Karpas-422 (cell line): ENCODE results near the gene GABBR2. TPM values are rescaled to one million over a fixed set of nuclear protein-coding genes. Genes with fewer than 3 reads are reported as not detected.
A peak's percentile ranks its signal among the peaks of the same experiment; 100 is the strongest.

ENCODE experiments used
- DNase-seq: peaks from one replicate; pipeline ENCODE4 v3.0.0-alpha.2; 2015
- H2AFZ ChIP-seq: fragments of 200-600 bp; sonication (generic); 2 replicates; pipeline ENCODE4 v1.6.1; 2014; ENCODE audit warnings: antibody characterized with exemption, low read length, mixed read lengths
- H3K27ac ChIP-seq: fragments of 200-600 bp; sonication (generic); 2 replicates; pipeline ENCODE4 v1.5.1; 2014; ENCODE audit warnings: mild to moderate bottlenecking, low read length, moderate library complexity
- H3K27me3 ChIP-seq: fragments of 200-600 bp; sonication (generic); 2 replicates; pipeline ENCODE4 v1.6.1; 2014; ENCODE audit warnings: low read length, mixed read lengths
- H3K36me3 ChIP-seq: fragments of 200-600 bp; sonication (generic); 2 replicates; pipeline ENCODE4 v1.6.1; 2014; ENCODE audit warnings: low read length, mixed read lengths; ENCODE audit not compliant: insufficient read depth
- H3K4me1 ChIP-seq: fragments of 200-600 bp; sonication (generic); 2 replicates; pipeline ENCODE4 v1.6.1; 2014; ENCODE audit warnings: mild to moderate bottlenecking, low read length, mixed read lengths
- H3K4me2 ChIP-seq: fragments of 200-600 bp; sonication (generic); 2 replicates; pipeline ENCODE4 v1.6.1; 2014; ENCODE audit warnings: low read length, low read depth, mild to moderate bottlenecking; ENCODE audit not compliant: poor library complexity, severe bottlenecking
- H3K4me3 ChIP-seq: fragments of 200-600 bp; sonication (generic); 2 replicates; pipeline ENCODE4 v1.5.1; 2014; ENCODE audit warnings: mild to moderate bottlenecking, antibody characterized with exemption, low read length, mixed read lengths
- H3K79me2 ChIP-seq: fragments of 200-600 bp; sonication (generic); 2 replicates; pipeline ENCODE4 v1.6.1; 2014; ENCODE audit warnings: mild to moderate bottlenecking, low read length, mixed read lengths
- H3K9ac ChIP-seq: fragments of 200-600 bp; sonication (generic); 2 replicates; pipeline ENCODE4 v1.6.0; 2014; ENCODE audit warnings: low read length
- H3K9me2 ChIP-seq: fragments of 200-600 bp; sonication (generic), shearing (Covaris generic); replicated peaks from 2 replicates; pipeline ENCODE4 v1.6.0; 2014; ENCODE audit warnings: mild to moderate bottlenecking, low read length, moderate library complexity; ENCODE audit not compliant: insufficient read depth
- H3K9me3 ChIP-seq: fragments of 300-700, 200-600 bp; sonication (generic); 2 replicates; pipeline ENCODE4 v1.6.1; 2014; ENCODE audit warnings: low read length, mixed read lengths
- H4K20me1 ChIP-seq: fragments of 200-600 bp; sonication (generic); 2 replicates; pipeline ENCODE4 v1.6.1; 2014; ENCODE audit warnings: mild to moderate bottlenecking, antibody characterized with exemption, low read length, low read depth; ENCODE audit not compliant: insufficient read depth
- total RNA-seq: library from RNA; depleted of rRNA; stranded (reverse); fragments of >200 nt; shearing (Covaris generic); gene quantifications from 2 replicates; pipeline ENCODE4 v1.2.3, GENCODE V29; 2014; ENCODE audit warnings: low replicate concordance

Gene GABBR2
- total RNA-seq, 1 experiment from 2014 or later: 0.30 TPM

GRCh38 chr9:98530275-98530674 lies 178.5 kb downstream of the GABBR2 start:
- H3K4me1 ChIP-seq: no peaks in the 10 kb centered on the region
- no peaks in the 10 kb centered on the region for H3K9me3 ChIP-seq
- no peak overlapping the region for H3K4me2 ChIP-seq
- H2AFZ ChIP-seq: no peak overlapping the region
- H3K27me3 ChIP-seq: no peaks in the 10 kb centered on the region; the same call in 1 of the 2 replicates
- H3K4me3 ChIP-seq: no peak overlapping the region
- no peaks in the 10 kb centered on the region for H3K9me2 ChIP-seq
- no peak overlapping the region for H3K27ac ChIP-seq
- DNase-seq: peak; percentile 14
- no peaks in the 10 kb centered on the region for H4K20me1 ChIP-seq
- no peaks in the 10 kb centered on the region for H3K36me3 ChIP-seq
- no peak overlapping the region for H3K9ac ChIP-seq
- no peaks in the 10 kb centered on the region for H3K79me2 ChIP-seq

- H3K9me3 ChIP-seq: no peaks in the 10 kb centered on the region
- H3K4me2 ChIP-seq: no peak overlapping the region
- no peak overlapping the region for H3K4me3 ChIP-seq
- H2AFZ ChIP-seq: no peak overlapping the region
- peak; percentile 2 for DNase-seq
- no peaks in the 10 kb centered on the region for H3K4me1 ChIP-seq
- no peaks in the 10 kb centered on the region for H3K79me2 ChIP-seq
- no peak overlapping the region for H3K27ac ChIP-seq
- no peaks in the 10 kb centered on the region for H3K9me2 ChIP-seq
- H4K20me1 ChIP-seq: no peaks in the 10 kb centered on the region
- no peak overlapping the region for H3K9ac ChIP-seq
- no peaks in the 10 kb centered on the region; the same call in 1 of the 2 replicates for H3K27me3 ChIP-seq
- H3K36me3 ChIP-seq: no peaks in the 10 kb centered on the region
These were observed 178.9 kb downstream of the GABBR2 start for GRCh38 chr9:98529841-98530240.

GRCh38 chr9:98523231-98523901 lies 185.4 kb downstream of the GABBR2 start:
- Histone ChIP-seq H3K4me1 (no peaks in the 10 kb centered on the region), H3K4me3 (no peak overlapping the region), H3K79me2 (no peaks in the 10 kb centered on the region), H4K20me1 (no peaks in the 10 kb centered on the region), H3K27me3 (no peaks in the 10 kb centered on the region; the same call in 1 of the 2 replicates), H3K9me2 (no peaks in the 10 kb centered on the region), H3K36me3 (no peaks in the 10 kb centered on the region), H3K9ac (no peak overlapping the region), H3K9me3 (no peaks in the 10 kb centered on the region), H3K4me2 (no peak overlapping the region), H3K27ac (no peak overlapping the region), H2AFZ (no peak overlapping the region)
- no peak for DNase-seq

GRCh38 chr9:98522487-98522886 lies 186.2 kb downstream of the GABBR2 start:
- DNase-seq: no peak
- no peaks in the 10 kb centered on the region; the same call in 1 of the 2 replicates for H3K27me3 ChIP-seq
- H2AFZ ChIP-seq: no peak overlapping the region
- H3K9ac ChIP-seq: no peak overlapping the region
- no peak overlapping the region for H3K27ac ChIP-seq
- no peak overlapping the region for H3K4me2 ChIP-seq
- no peaks in the 10 kb centered on the region for H3K4me1 ChIP-seq
- no peaks in the 10 kb centered on the region for H3K79me2 ChIP-seq
- no peak overlapping the region for H3K4me3 ChIP-seq
- H3K9me3 ChIP-seq: no peaks in the 10 kb centered on the region
- no peaks in the 10 kb centered on the region for H3K36me3 ChIP-seq
- H3K9me2 ChIP-seq: no peaks in the 10 kb centered on the region
- H4K20me1 ChIP-seq: no peaks in the 10 kb centered on the region

DNA sequence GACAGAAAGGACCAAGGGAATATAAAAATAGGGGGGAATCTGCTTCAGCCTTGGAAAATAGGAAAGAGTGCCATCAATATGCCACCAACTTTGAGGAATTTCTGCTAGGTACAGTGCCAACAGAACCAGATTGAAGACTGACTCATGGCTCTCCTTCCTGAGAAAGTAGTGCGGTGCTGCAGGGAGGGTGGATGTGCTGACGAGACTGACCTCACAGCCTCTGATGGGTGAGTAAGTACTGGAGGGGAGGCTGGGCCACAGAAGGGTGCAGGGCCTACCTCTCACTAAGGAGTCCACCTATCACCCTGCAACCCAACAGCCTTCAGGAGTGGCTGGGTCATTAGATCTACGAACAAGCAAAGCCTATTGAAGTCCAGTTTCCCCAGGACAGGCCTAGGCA lies 187.6 kb downstream of the GABBR2 start:
- Histone ChIP-seq H2AFZ (no peak overlapping the region), H3K4me1 (no peaks in the 10 kb centered on the region), H3K36me3 (no peaks in the 10 kb centered on the region), H3K79me2 (no peaks in the 10 kb centered on the region), H3K27me3 (no peaks in the 10 kb centered on the region; the same call in 1 of the 2 replicates), H4K20me1 (no peaks in the 10 kb centered on the region), H3K4me3 (no peak overlapping the region), H3K27ac (no peak overlapping the region), H3K9me2 (no peaks in the 10 kb centered on the region), H3K9ac (no peak overlapping the region), H3K9me3 (no peaks in the 10 kb centered on the region), H3K4me2 (no peak overlapping the region)
- DNase-seq: no peak

GRCh38 chr9:98520221-98520960 lies 188.3 kb downstream of the GABBR2 start:
- H3K27ac ChIP-seq: no peak overlapping the region
- H3K79me2 ChIP-seq: no peaks in the 10 kb centered on the region
- no peak overlapping the region for H3K9ac ChIP-seq
- H3K4me3 ChIP-seq: no peak overlapping the region
- H3K4me1 ChIP-seq: no peaks in the 10 kb centered on the region
- H4K20me1 ChIP-seq: no peaks in the 10 kb centered on the region
- H3K36me3 ChIP-seq: no peaks in the 10 kb centered on the region
- DNase-seq: no peak
- H2AFZ ChIP-seq: no peak overlapping the region
- H3K9me3 ChIP-seq: no peaks in the 10 kb centered on the region
- no peaks in the 10 kb centered on the region for H3K9me2 ChIP-seq
- no peak overlapping the region for H3K4me2 ChIP-seq
- no peaks in the 10 kb centered on the region for H3K27me3 ChIP-seq

- Histone ChIP-seq H3K4me1 (no peaks in the 10 kb centered on the region), H4K20me1 (no peaks in the 10 kb centered on the region), H3K36me3 (no peaks in the 10 kb centered on the region), H3K4me2 (no peak overlapping the region), H3K27me3 (no peaks in the 10 kb centered on the region), H3K4me3 (no peak overlapping the region), H3K27ac (no peak overlapping the region), H3K9me2 (no peaks in the 10 kb centered on the region), H3K9ac (no peak overlapping the region), H3K9me3 (no peaks in the 10 kb centered on the region), H2AFZ (no peak overlapping the region), H3K79me2 (no peaks in the 10 kb centered on the region)
- DNase-seq: no peak
These were observed 189.1 kb downstream of the GABBR2 start for GRCh38 chr9:98519641-98520040.

- no peak for DNase-seq
- H2AFZ ChIP-seq: no peak overlapping the region
- no peaks in the 10 kb centered on the region for H3K9me2 ChIP-seq
- no peak overlapping the region for H3K9ac ChIP-seq
- no peaks in the 10 kb centered on the region for H3K9me3 ChIP-seq
- H3K4me3 ChIP-seq: no peak overlapping the region
- H3K79me2 ChIP-seq: no peaks in the 10 kb centered on the region
- no peaks in the 10 kb centered on the region for H3K27me3 ChIP-seq
- no peak overlapping the region for H3K4me2 ChIP-seq
- H3K36me3 ChIP-seq: no peaks in the 10 kb centered on the region
- no peak overlapping the region for H3K27ac ChIP-seq
- H3K4me1 ChIP-seq: no peaks in the 10 kb centered on the region
- H4K20me1 ChIP-seq: no peaks in the 10 kb centered on the region
These were observed 190.2 kb downstream of the GABBR2 start for GRCh38 chr9:98518556-98518955.
